HG03439 (cell line): ENCODE results near the gene TBX10.
"Not testable (repeated sequence)": the region's sequence is repeated elsewhere in the genome, so short reads cannot be mapped to it uniquely, and the experiment has no call there.

Experiments used
- ATAC-seq: cut with Tn5 transposase; IDR thresholded peaks from one replicate; pipeline ENCODE4 v1.9.1; 2021; ENCODE audit warnings: mild to moderate bottlenecking, moderate library complexity; ENCODE audit not compliant: unreplicated experiment

The TBX10 gene

GRCh38 chr11:67604815-67605214 is 34.7 kb downstream of the TBX10 start:
- no peak for ATAC-seq

GRCh38 chr11:67604119-67604518 is 35.4 kb downstream of the TBX10 start:
- not testable (repeated sequence) for ATAC-seq

- no peak for ATAC-seq
Observed at GRCh38 chr11:67601098-67601497, 38.5 kb downstream of the TBX10 start.

- peak; percentile 74 for ATAC-seq
Observed at GRCh38 chr11:67600324-67601029, 39.1 kb downstream of the TBX10 start.

GRCh38 chr11:67599149-67599548 is 40.4 kb downstream of the TBX10 start:
- ATAC-seq = no peak

- not testable (repeated sequence) for ATAC-seq
Observed at GRCh38 chr11:67597963-67598362, 41.6 kb downstream of the TBX10 start.

- not testable (repeated sequence) for ATAC-seq
Observed at GRCh38 chr11:67597458-67597857, 42.1 kb downstream of the TBX10 start.

GRCh38 chr11:67596753-67597300 is 42.7 kb downstream of the TBX10 start:
- no peak for ATAC-seq

- no peak for ATAC-seq
Observed at GRCh38 chr11:67594480-67594879, 45.1 kb downstream of the TBX10 start.

- ATAC-seq = no peak
Observed at GRCh38 chr11:67593565-67593905, 46.0 kb downstream of the TBX10 start.

GRCh38 chr11:67592880-67593564 is 46.5 kb downstream of the TBX10 start:
- ATAC-seq = no peak

- not testable (repeated sequence) for ATAC-seq
Observed at GRCh38 chr11:67588899-67589415, 50.6 kb downstream of the TBX10 start.

GRCh38 chr11:67588136-67588503 is 51.4 kb downstream of the TBX10 start:
- peak; percentile 12 for ATAC-seq

GRCh38 chr11:67586568-67587250 is 52.9 kb downstream of the TBX10 start:
- ATAC-seq = no peak

GRCh38 chr11:67585911-67586310 is 53.7 kb downstream of the TBX10 start:
- no peak for ATAC-seq

- ATAC-seq = no peak
Observed at GRCh38 chr11:67584881-67585873, 54.4 kb downstream of the TBX10 start.

- no peak for ATAC-seq
Observed at GRCh38 chr11:67584205-67584880, 55.2 kb downstream of the TBX10 start.

GRCh38 chr11:67583247-67584204 is 56.0 kb downstream of the TBX10 start, which contains the start of gene GSTP1:
GSTP1 (plus strand) TSS chr11:67583812; CDS start chr11:67583844, 32 bp downstream.
- ATAC-seq = peak; percentile 49
